Gastrocnemius medialis (tissue), 4 donors: ENCODE measurements around the gene PKD2L1. TPM values are rescaled to one million over a fixed set of nuclear protein-coding genes. Genes with fewer than 3 reads are reported as not detected.

Experiments used
- ATAC-seq, 2 donors: fragments of 150-250 bp; one replicate each; pipeline ENCODE4 v1.9.1; 2016
- DNase-seq, 2 donors: peaks; one replicate each; pipeline ENCODE4 v3.0.0-alpha.2; 2019
- H3K27ac ChIP-seq, 4 donors: fragments of 200-600 bp; sonication (generic); 1 replicate in 1 of 4; 2 replicates in 3 of 4; pipeline ENCODE4 v1.5.1; 2016 to 2018; ENCODE audit warnings: mild to moderate bottlenecking in 2 of 4, moderate library complexity in 1 of 4
- H3K27me3 ChIP-seq, 3 donors: fragments of 200-600 bp; sonication (generic) in 2 of 3; 1 replicate in 1 of 3; 2 replicates in 2 of 3; pipeline versions ENCODE4 v1.5.1 to v1.6.0; 2016 to 2019; ENCODE audit warnings: mild to moderate bottlenecking in 1 of 3, moderate library complexity in 1 of 3
- H3K36me3 ChIP-seq, 2 donors: fragments of 200-600 bp; sonication (generic) in 1 of 2; one replicate each; pipeline ENCODE4 v1.5.1; 2017 to 2018
- H3K4me1 ChIP-seq, 2 donors: fragments of 200-600 bp; sonication (generic) in 1 of 2; one replicate each; pipeline ENCODE4 v1.5.1; 2016 to 2017; ENCODE audit warnings: mild to moderate bottlenecking in 2 of 2
- H3K4me3 ChIP-seq, 4 donors: fragments of 200-600 bp; sonication (generic) in 3 of 4; 1 replicate in 1 of 4; 2 replicates in 3 of 4; pipeline ENCODE4 v1.5.1; 2016 to 2019; ENCODE audit warnings: mild to moderate bottlenecking in 2 of 4
- H3K9me3 ChIP-seq, 3 donors: fragments of 200-600 bp; sonication (generic) in 2 of 3; 1 replicate in 1 of 3; 2 replicates in 2 of 3; pipeline ENCODE4 v1.5.1; 2016 to 2019
- POLR2A ChIP-seq, 2 donors: fragments of 450-650 bp; IDR thresholded peaks; one replicate each; pipeline ENCODE4 v1.6.1; 2017; ENCODE audit warnings: antibody characterized with exemption in 2 of 2, mild to moderate bottlenecking in 2 of 2, moderate library complexity in 2 of 2
- in situ Hi-C, 4 donors: fragments of 200-750 bp; cut with MboI; loops; one replicate each; pipeline versions ENCODE4 v1.15.0 to v1.8.0; 2017; ENCODE audit warnings: low sequenced_read_pairs in 4 of 4
- intact Hi-C: fragments of 100-400 bp; cut with DNase I; formaldehyde crosslinking; loops from one replicate; pipeline ENCODE4 v1.15.1; 2023; ENCODE audit warnings: low total_unique reads
- total RNA-seq, 4 donors: library from RNA; depleted of rRNA; stranded (reverse); fragments of >200 nt; gene quantifications; one replicate each; pipeline versions ENCODE4 v1.1.0 to v1.2.3, GENCODE V29; 2016
- TF ChIP-seq, protein P1 (sequence below), 5 experiments: fragments of 450-650 bp in 3 of 5; fragments of 200-600 bp in 2 of 5; sonication (generic) in 2 of 5; IDR thresholded peaks in 4 of 5; conservative IDR thresholded peaks in 1 of 5; 1 replicate in 4 of 5; 2 replicates in 1 of 5; pipeline ENCODE4 v1.5.1; 2016 to 2019; ENCODE audit warnings: antibody characterized with exemption in 5 of 5, mild to moderate bottlenecking in 3 of 5, moderate library complexity in 3 of 5

The PKD2L1 gene
- total RNA-seq, 4 donors from 2014 or later: not detected

DNA sequence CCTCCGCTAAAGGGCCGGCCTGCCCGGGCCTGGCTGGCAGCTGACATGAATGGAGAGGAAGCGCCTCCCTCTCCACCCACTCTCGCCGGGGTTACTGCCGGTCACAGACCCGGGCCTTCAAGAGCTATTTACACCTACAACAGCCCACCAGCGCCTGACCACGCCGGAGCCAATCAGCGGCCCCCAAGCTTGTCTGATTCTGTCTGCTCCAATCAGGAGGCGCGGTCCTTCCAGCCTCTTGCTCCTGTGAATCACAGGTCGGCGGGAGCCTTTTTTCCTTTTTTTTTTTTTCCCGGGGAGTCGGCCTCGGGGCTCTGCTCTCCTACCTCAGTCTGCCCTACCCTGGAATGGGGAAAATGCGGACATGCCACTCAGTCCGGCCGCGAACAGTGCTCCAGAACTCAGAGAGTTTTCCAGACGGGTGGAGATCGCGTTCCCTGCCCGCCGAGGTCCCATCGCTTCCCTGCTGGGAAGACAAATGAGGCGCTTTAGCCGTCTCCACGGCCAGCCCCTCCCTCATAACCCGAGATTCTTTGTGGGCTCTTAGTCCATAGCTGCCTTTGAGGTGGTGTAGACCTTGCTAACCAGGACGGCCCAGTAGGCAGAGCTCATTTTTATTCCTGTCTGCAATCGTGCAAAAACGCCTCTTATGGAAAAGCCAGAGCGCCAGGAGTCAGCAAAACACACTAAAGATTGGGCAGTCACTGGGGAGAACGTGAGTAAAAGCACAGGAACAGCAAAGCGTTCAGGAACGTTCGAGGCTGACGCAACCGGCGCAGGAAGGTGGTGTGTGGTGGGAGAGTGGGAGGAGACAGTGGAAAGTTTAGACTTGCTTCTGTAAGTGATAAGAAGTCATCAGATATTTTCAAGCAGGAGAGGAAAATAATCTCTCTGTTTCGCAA lies 43.5 kb upstream of the PKD2L1 start:
- H3K27ac ChIP-seq: peak overlapping the region; percentile 97 to 99 (median 97)
- TF ChIP-seq, protein P1, sequence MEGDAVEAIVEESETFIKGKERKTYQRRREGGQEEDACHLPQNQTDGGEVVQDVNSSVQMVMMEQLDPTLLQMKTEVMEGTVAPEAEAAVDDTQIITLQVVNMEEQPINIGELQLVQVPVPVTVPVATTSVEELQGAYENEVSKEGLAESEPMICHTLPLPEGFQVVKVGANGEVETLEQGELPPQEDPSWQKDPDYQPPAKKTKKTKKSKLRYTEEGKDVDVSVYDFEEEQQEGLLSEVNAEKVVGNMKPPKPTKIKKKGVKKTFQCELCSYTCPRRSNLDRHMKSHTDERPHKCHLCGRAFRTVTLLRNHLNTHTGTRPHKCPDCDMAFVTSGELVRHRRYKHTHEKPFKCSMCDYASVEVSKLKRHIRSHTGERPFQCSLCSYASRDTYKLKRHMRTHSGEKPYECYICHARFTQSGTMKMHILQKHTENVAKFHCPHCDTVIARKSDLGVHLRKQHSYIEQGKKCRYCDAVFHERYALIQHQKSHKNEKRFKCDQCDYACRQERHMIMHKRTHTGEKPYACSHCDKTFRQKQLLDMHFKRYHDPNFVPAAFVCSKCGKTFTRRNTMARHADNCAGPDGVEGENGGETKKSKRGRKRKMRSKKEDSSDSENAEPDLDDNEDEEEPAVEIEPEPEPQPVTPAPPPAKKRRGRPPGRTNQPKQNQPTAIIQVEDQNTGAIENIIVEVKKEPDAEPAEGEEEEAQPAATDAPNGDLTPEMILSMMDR (IDR thresholded peaks at IDR 0.05 in 4 of 5, conservative IDR thresholded peaks at IDR 0.05 in 1 of 5): no peak
- peak; percentile 45 to 85 for TF ChIP-seq POLR2A (IDR thresholded peaks at IDR 0.05)
- in situ Hi-C loops (no loop called here), intact Hi-C loops (loop anchor here (1.0 to 10.0 kb wide), 7 partner anchors 8 to 756 kb away; partner anchors contain the start of genes BLOC1S2, ERLIN1, SEC31B and SLF2)
- H3K9me3 ChIP-seq: no peaks in the 10 kb centered on the region
- peak overlapping the region; percentile 66 to 76 (median 74) for H3K4me3 ChIP-seq
- H3K27me3 ChIP-seq: no peaks in the 10 kb centered on the region
- DNase-seq (peak; percentile 98 to 99), ATAC-seq (peak; percentile 77 to 80)
- peaks cover 42 to 45% of the 10 kb centered on the region in 2 donors for H3K4me1 ChIP-seq
- H3K36me3 ChIP-seq: no peaks in the 10 kb centered on the region

DNA sequence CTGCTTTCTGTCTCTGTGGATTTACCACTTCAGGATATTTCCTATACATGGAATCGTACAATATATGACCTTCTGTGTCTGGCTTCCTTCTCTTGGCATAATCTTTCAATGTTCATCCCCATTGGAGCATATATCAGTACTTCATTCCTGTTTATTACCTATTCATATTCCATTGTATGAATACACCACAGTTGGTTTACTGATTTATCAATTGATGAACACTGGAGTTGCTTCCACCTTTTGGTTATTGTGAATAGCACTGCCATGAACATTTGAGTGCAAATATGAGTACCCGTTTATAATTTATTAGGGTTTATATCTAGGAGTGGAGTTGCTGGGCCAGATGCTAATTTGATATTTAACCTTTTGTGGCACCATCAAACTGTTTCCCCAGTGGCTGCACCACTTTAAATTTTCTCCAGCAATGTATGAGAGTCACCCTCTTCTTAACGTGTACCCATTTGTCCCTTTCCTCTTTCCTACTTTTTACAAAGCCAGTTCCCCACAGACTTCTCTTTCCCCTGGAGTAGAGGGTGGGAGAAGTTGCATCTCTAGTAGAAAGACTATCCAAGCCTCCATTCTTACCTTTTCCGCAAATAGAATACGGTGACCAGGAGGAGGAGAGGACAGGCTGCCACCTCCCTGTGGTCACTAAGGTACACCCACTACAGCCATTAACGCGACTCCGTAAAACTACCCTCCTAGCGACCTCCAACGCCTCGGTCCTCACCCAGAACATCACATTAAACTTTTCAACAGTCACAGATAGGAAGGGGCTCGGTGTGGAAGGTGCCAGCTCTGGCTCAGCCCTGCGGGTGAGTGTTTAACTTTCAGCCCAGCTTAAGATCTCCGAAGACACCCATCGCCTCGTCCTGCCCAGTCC lies 42.6 kb upstream of the PKD2L1 start:
- Histone ChIP-seq H3K27ac (peak overlapping the region; percentile 97 to 99 (median 97)), H3K36me3 (no peaks in the 10 kb centered on the region), H3K27me3 (no peaks in the 10 kb centered on the region), H3K4me1 (peaks cover 42 to 45% of the 10 kb centered on the region in 2 donors), H3K9me3 (no peaks in the 10 kb centered on the region), H3K4me3 (peak overlapping the region; percentile 66 to 76 (median 74))
- in situ Hi-C loops: no loop called here
- TF ChIP-seq, protein P1 (IDR thresholded peaks at IDR 0.05 in 4 of 5, conservative IDR thresholded peaks at IDR 0.05 in 1 of 5): no peak
- TF ChIP-seq POLR2A (IDR thresholded peaks at IDR 0.05): no peak
- ATAC-seq (no peak), DNase-seq (no peak)
- intact Hi-C loops: loop anchor here (1.0 to 10.0 kb wide), 6 partner anchors 7 to 755 kb away; partner anchors contain the start of genes ERLIN1, SEC31B and SLF2

GRCh38 chr10:100371482-100372027 lies 41.5 kb upstream of the PKD2L1 start:
- ATAC-seq (no peak), DNase-seq (no peak)
- peak in 1 of 2 donors; percentile 9 for TF ChIP-seq POLR2A (IDR thresholded peaks at IDR 0.05)
- TF ChIP-seq, protein P1 (IDR thresholded peaks at IDR 0.05 in 4 of 5, conservative IDR thresholded peaks at IDR 0.05 in 1 of 5): no peak
- Histone ChIP-seq H3K4me1 (peaks cover 42 to 45% of the 10 kb centered on the region in 2 donors), H3K27me3 (no peaks in the 10 kb centered on the region), H3K27ac (peak overlapping the region; percentile 89 to 99 (median 97)), H3K36me3 (no peaks in the 10 kb centered on the region), H3K9me3 (no peaks in the 10 kb centered on the region), H3K4me3 (peak overlapping the region in 3 of 4 donors; percentile 8 to 12 (median 9))
- in situ Hi-C loops (no loop called here), intact Hi-C loops (loop anchor here (2.0 to 10.0 kb wide), 6 partner anchors 31 to 754 kb away; partner anchors contain the start of genes ERLIN1, SEC31B and SLF2)
